ENCODE data around the gene FHIT. TPM values are rescaled to one million over a fixed set of nuclear protein-coding genes. Genes with fewer than 3 reads are reported as not detected.

The FHIT gene
- total RNA-seq, 1 donor from 2014 or later, result 21.5 TPM

GRCh38 chr3:60238550-60238949 is 1012.7 kb downstream of the FHIT start:
- ATAC-seq (ENCODE audit: poor library complexity) (no peak), DNase-seq (no peak)
- intact Hi-C loops (cut with DNase I), result no loop called here

GRCh38 chr3:60229502-60229901 is 1021.8 kb downstream of the FHIT start:
- intact Hi-C loops (cut with DNase I), result no loop called here
- ATAC-seq (ENCODE audit: poor library complexity) (no peak), DNase-seq (no peak)

GRCh38 chr3:60228823-60229222 is 1022.4 kb downstream of the FHIT start:
- DNase-seq (no peak), ATAC-seq (ENCODE audit: poor library complexity) (no peak)
- intact Hi-C loops (cut with DNase I), result no loop called here

- intact Hi-C loops (cut with DNase I), result no loop called here
- DNase-seq, result no peak
- no peak for ATAC-seq (ENCODE audit: poor library complexity)
These were observed 1024.3 kb downstream of the FHIT start for GRCh38 chr3:60226912-60227311.

- DNase-seq (no peak), ATAC-seq (ENCODE audit: poor library complexity) (no peak)
- intact Hi-C loops (cut with DNase I), result no loop called here
These were observed 1025.4 kb downstream of the FHIT start for GRCh38 chr3:60225848-60226247.

GRCh38 chr3:60220768-60221167 is 1030.5 kb downstream of the FHIT start:
- intact Hi-C loops (cut with DNase I), result no loop called here
- ATAC-seq (ENCODE audit: poor library complexity), result no peak
- DNase-seq, result no peak

GRCh38 chr3:60219501-60219900 is 1031.8 kb downstream of the FHIT start:
- intact Hi-C loops (cut with DNase I), result no loop called here
- no peak for ATAC-seq (ENCODE audit: poor library complexity)
- DNase-seq, result no peak

GRCh38 chr3:60217156-60217911 is 1033.9 kb downstream of the FHIT start:
- ATAC-seq (ENCODE audit: poor library complexity) (no peak), DNase-seq (no peak)
- intact Hi-C loops (cut with DNase I), result no loop called here

- ATAC-seq (ENCODE audit: poor library complexity), result no peak
- no peak for DNase-seq
- intact Hi-C loops (cut with DNase I), result no loop called here
These were observed 1034.7 kb downstream of the FHIT start for GRCh38 chr3:60216462-60217075.

GRCh38 chr3:60215946-60216345 is 1035.3 kb downstream of the FHIT start:
- intact Hi-C loops (cut with DNase I), result no loop called here
- DNase-seq (no peak), ATAC-seq (ENCODE audit: poor library complexity) (no peak)

- DNase-seq, result no peak
- no peak for ATAC-seq (ENCODE audit: poor library complexity)
- intact Hi-C loops (cut with DNase I), result no loop called here
These were observed 1043.3 kb downstream of the FHIT start for GRCh38 chr3:60207905-60208304.

- intact Hi-C loops (cut with DNase I), result no loop called here
- no peak for DNase-seq
- no peak for ATAC-seq (ENCODE audit: poor library complexity)
These were observed 1045.0 kb downstream of the FHIT start for GRCh38 chr3:60206206-60206605.

GRCh38 chr3:60202052-60202726 is 1049.1 kb downstream of the FHIT start:
- intact Hi-C loops (cut with DNase I), result no loop called here
- ATAC-seq (ENCODE audit: poor library complexity) (no peak), DNase-seq (no peak)

GRCh38 chr3:60199306-60199705 is 1051.9 kb downstream of the FHIT start:
- ATAC-seq (ENCODE audit: poor library complexity), result no peak
- intact Hi-C loops (cut with DNase I), result no loop called here
- DNase-seq, result no peak

- DNase-seq, result no peak
- no peak for ATAC-seq (ENCODE audit: poor library complexity)
- intact Hi-C loops (cut with DNase I), result no loop called here
These were observed 1053.0 kb downstream of the FHIT start for GRCh38 chr3:60198179-60198720.

GRCh38 chr3:60192297-60193114 is 1058.7 kb downstream of the FHIT start:
- DNase-seq (no peak), ATAC-seq (ENCODE audit: poor library complexity) (no peak)
- intact Hi-C loops (cut with DNase I), result no loop called here

- no peak for DNase-seq
- no peak for ATAC-seq (ENCODE audit: poor library complexity)
- intact Hi-C loops (cut with DNase I), result no loop called here
These were observed 1061.2 kb downstream of the FHIT start for GRCh38 chr3:60190073-60190472.

GRCh38 chr3:60189304-60189703 is 1061.9 kb downstream of the FHIT start:
- intact Hi-C loops (cut with DNase I), result no loop called here
- no peak for ATAC-seq (ENCODE audit: poor library complexity)
- DNase-seq, result no peak

GRCh38 chr3:60188803-60189202 is 1062.4 kb downstream of the FHIT start:
- intact Hi-C loops (cut with DNase I), result no loop called here
- ATAC-seq (ENCODE audit: poor library complexity) (no peak), DNase-seq (no peak)
